Mesodermal cell (in vitro differentiated cells): Measurements from ENCODE around the gene CFAP410.
"Not testable (repeated sequence)": the region's sequence is repeated elsewhere in the genome, so short reads cannot be mapped to it uniquely, and the experiment has no call there.

ENCODE experiments used
- H3K27ac ChIP-seq: 2 replicates; pipeline ENCODE4 v1.7.0; 2013; ENCODE audit warnings: mild to moderate bottlenecking, low read depth, low read length, moderate library complexity; ENCODE audit not compliant: severe bottlenecking
- H3K36me3 ChIP-seq: 2 replicates; pipeline ENCODE4 v1.7.1; 2013; ENCODE audit warnings: mild to moderate bottlenecking, low read length, moderate library complexity; ENCODE audit not compliant: control insufficient read depth, insufficient read depth
- H3K4me1 ChIP-seq: one replicate; pipeline ENCODE4 v1.7.1; 2013; ENCODE audit warnings: mild to moderate bottlenecking, low read length; ENCODE audit not compliant: insufficient read depth, control insufficient read depth, poor library complexity, severe bottlenecking
- H3K4me3 ChIP-seq: 2 replicates; pipeline ENCODE4 v1.7.0; 2013; ENCODE audit warnings: low read length, control low read depth, mild to moderate bottlenecking; ENCODE audit not compliant: insufficient read depth, poor library complexity, severe bottlenecking; ENCODE audit errors: extremely low read depth
- H3K9me3 ChIP-seq: 2 replicates; pipeline ENCODE4 v1.7.1; 2013; ENCODE audit warnings: mild to moderate bottlenecking, low read length, moderate library complexity; ENCODE audit not compliant: control insufficient read depth
- WGBS, 2 experiments: methylation state at CpG; one replicate each; pipeline ENCODE4 v1.1.5; 2013; ENCODE audit warnings: missing lambda C conversion rate in 2 of 2; ENCODE audit not compliant: insufficient coverage in 2 of 2; 5-methylcytosine and 5-hydroxymethylcytosine counted together

CFAP410 gene

DNA sequence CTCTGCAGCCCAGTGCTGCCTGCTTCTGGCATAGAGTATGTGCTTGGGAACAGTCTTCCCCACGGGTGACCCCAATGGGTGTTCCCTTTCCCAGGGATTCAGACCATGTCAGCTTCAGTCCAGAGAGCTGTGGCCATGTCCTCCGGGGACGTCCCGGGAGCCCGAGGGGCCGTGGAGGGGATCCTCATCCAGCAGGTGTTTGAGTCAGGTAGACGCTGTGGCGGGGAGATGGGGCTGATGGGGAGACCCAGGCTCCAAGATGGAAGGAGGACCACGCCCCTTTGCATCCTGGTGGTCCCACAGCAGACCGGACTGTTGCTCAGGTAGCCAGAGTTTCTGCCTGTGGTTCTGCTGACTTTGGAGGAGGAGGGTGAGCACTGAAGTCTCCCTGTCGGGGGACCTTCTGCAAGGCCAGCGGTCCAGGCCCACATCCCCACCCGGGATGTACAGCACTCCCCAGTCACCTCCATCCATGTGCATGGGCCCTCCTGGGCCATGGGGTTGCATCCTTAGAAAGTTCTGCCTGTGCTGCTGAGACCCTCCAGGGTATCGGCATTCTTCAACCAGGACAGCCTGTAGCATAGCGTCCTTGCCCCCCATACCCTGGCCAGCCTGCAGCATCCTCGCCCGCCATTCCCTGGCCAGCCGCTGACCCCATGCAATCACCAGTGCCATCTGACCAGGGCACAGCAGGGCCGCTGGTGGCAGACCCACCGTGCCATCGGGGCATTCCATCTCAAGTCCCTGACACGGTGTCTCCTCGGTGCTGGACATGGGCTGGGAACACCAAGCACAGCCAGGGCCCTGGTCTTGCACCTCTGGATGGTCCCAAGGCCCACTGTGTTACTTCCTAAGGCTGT, 50.7 kb downstream of the CFAP410 start:
- 90 to 92% methylated on average over 21 to 22 of the region's 23 CpGs for WGBS, 2 experiments
- Histone ChIP-seq H3K9me3 (no peaks in the 10 kb centered on the region), H3K36me3 (no peaks in the 10 kb centered on the region), H3K4me3 (no peak overlapping the region), H3K4me1 (peaks cover 12% of the 10 kb centered on the region), H3K27ac (no peak overlapping the region)

DNA sequence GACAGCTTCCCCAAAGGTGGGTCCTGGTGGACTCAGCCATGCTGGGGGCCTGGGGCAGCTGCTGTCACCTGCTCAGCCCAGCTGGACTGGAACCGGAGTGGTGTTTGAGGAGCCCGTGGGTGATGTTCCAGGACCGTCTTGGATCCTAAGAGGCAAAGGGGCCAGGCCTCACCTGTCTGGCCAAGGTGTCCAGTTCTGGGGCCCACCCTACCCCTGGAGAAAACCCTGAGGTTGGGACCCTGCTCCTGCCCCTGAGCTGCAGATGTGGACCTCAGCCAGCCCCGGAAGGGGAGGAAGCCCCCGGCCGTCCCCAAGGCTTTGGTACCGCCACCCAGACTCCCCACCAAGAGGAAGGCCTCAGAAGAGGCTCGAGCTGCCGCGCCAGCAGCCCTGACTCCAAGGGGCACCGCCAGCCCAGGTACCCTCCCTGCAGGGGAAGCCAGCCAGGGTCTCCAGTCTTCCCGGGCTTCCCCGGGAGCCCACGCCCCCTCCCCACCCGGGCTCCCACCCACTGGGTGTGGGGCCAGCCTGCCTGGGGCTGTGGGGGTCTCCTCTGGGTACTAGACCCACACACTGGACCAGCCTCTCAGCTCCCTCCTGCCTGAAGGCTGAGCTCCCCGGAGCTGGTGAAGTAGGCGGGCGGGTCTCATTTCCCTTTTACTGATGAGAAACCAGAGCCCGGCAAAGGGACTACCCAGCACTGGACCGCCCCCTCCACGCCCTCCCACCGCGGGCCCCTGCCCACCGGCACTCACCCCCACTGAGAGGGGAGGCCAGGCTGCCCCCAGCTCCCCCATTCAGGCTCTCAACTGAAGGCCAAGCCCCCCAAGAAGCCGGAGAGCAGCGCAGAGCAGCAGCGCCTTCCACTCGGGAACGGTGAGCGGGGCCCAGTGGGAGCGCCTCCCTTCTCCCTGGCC, 52.2 kb downstream of the CFAP410 start:
- 74 to 78% methylated on average over 18 to 27 of the region's 31 CpGs for WGBS, 2 experiments
- no peaks in the 10 kb centered on the region for H3K36me3 ChIP-seq
- no peaks in the 10 kb centered on the region for H3K9me3 ChIP-seq
- peaks cover 12% of the 10 kb centered on the region for H3K4me1 ChIP-seq
- no peak overlapping the region for H3K4me3 ChIP-seq
- no peak overlapping the region for H3K27ac ChIP-seq

DNA sequence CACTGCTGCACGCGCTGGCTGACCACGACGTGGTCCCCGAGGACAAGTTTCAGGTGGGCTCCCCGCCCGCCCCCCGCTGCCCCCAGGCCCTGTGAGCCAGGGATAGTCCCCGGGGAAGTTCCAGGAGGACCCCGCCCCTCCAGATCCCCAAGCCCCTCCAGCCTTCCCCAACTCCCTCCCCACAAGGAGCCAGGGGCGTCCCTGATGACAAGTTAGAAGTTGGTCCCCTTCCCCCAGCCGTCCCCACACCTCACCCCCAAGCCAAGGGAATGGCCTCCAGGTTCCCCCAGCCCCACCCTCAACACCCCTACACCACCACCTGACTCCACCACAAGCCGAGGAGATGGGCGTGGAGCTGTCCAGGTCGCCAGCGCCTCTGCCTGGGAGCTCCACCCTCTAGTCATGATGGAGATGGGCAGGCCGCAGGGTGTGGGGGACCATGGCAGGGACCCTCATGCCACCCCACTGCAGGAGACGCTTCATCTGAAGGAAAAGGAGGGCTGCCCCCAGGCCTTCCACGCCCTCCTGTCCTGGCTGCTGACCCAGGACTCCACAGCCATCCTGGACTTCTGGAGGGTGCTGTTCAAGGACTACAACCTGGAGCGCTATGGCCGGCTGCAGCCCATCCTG, 53.0 kb downstream of the CFAP410 start:
- Histone ChIP-seq H3K27ac (no peak overlapping the region), H3K9me3 (no peaks in the 10 kb centered on the region), H3K36me3 (no peaks in the 10 kb centered on the region), H3K4me1 (peaks cover 12% of the 10 kb centered on the region), H3K4me3 (no peak overlapping the region)
- WGBS, 2 experiments, result 70 to 75% methylated on average over 12 to 14 of the region's 21 CpGs

DNA sequence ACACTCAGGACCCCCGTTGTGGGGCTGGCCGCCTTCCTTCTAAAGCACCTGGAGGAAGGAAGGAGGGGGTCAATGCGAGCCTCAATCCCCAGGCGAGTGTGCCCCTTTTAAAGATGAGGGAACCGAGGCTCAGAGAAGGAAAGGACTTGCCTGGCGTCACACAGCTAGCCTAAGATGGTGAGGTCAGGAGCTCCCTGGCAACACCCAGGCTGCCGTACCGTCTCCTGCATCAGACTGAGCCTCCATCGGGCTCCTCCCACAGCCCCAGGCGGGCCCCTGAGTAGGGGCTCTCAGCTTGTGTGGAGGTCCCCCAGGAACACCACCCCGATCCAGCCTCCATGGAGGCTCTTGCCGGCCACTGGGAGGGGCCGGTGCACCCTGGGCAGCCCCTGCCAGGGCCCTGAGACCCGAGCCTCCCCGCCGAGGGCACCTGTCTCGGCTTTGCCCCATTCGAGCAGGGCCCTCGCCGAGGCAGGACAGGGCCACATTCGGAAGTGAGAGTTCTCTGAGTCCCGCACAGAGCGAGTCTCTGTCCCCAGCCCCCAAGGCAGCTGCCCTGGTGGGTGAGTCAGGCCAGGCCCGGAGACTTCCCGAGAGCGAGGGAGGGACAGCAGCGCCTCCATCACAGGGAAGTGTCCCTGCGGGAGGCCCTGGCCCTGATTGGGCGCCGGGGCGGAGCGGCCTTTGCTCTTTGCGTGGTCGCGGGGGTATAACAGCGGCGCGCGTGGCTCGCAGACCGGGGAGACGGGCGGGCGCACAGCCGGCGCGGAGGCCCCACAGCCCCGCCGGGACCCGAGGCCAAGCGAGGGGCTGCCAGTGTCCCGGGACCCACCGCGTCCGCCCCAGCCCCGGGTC, 53.8 kb downstream of the CFAP410 start, which contains the start of gene AIRE:
TSS of gene AIRE (plus strand) at position 739 of the 855 bp plus-strand sequence. CDS start 131 bp downstream, outside the sequence.
- Histone ChIP-seq H3K36me3 (no peaks in the 10 kb centered on the region), H3K27ac (no peak within 1 kb of the TSS), H3K4me1 (peaks cover 12% of the 10 kb centered on the region), H3K9me3 (no peaks in the 10 kb centered on the region), H3K4me3 (peak within 1 kb of the TSS; percentile 14)
- 31 to 35% methylated on average over 50 to 56 of the region's 56 CpGs for WGBS, 2 experiments

DNA sequence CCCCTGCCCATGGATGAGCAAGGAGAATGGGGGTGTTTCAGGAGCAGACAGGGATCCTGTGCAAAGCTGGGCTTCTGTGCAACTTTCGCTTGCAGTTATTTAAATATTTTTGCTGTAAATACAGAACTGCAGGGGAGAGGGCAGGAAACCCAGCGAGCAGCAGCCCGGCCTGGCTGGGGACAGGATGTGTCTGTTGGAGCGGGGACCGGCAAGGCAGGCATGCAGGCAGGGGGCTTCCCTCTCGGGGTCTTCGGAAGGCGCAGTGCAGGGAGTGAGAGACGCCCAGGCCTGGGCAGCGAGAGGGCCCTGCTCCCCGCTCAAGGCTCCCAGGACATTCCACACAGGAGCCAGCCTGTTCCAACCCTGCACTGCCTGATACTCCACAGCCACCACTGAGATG, 55.2 kb downstream of the CFAP410 start:
- no peak overlapping the region for H3K4me3 ChIP-seq
- no peaks in the 10 kb centered on the region for H3K9me3 ChIP-seq
- H3K27ac ChIP-seq, result no peak overlapping the region
- WGBS, 2 experiments, result 76 to 78% methylated on average over 8 to 11 of the region's 11 CpGs
- H3K4me1 ChIP-seq, result peaks cover 12% of the 10 kb centered on the region
- no peaks in the 10 kb centered on the region for H3K36me3 ChIP-seq

DNA sequence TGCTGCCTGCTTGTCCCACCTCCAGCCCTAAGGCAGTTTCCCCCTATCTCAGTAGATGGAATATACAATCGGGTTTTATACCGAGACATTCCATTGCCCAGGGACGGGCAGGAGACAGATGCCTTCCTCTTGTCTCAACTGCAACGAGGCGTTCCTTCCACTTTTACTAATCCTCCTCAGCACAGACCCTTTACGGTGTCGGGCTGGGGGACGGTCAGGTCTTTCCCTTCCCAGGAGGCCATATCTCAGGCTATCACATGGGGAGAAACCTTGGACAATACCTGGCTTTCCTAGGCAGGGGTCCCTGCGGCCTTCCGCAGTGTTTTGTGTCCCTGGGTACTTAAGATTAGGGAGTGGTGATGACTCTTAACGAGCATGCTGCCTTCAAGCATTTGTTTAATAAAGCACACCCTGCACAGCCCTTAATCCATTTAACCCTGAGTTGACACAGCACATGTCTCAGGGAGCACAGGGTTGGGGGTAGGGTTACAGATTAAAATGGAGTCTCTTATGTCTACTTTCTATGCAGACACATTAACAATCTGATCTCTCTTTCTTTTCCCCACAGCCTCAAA, 55.9 kb downstream of the CFAP410 start:
- not testable (repeated sequence) for H3K9me3 ChIP-seq, H3K4me3 ChIP-seq, H3K27ac ChIP-seq, H3K36me3 ChIP-seq
- 29 to 30% methylated on average over 8 of the region's 11 CpGs for WGBS, 2 experiments
- H3K4me1 ChIP-seq, result peaks cover 12% of the 10 kb centered on the region

DNA sequence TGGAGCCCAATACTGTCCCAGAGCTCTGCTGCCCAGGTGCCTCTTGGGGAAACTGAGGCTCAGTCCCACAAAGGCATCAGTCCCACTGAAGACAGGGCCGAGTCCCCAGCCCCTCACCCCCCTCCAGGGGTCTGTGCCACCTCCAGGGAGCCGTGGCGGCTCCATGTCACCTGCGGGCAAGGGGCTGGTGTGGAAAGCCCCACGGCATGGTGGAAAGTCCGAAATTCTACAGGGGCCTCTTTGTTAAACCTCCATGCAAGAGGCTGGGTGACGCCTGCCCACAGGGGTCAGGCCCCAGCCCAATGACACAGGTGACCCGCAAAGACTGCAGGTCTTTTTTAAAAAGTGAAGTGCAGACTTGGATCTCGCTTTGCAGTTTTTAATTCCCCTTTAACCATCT, 56.8 kb downstream of the CFAP410 start:
- Histone ChIP-seq H3K4me3 (no peak overlapping the region), H3K9me3 (no peaks in the 10 kb centered on the region), H3K4me1 (peaks cover 12% of the 10 kb centered on the region), H3K36me3 (no peaks in the 10 kb centered on the region), H3K27ac (no peak overlapping the region)
- WGBS, 2 experiments, result 85 to 92% methylated on average over 7 to 9 of the region's 9 CpGs

DNA sequence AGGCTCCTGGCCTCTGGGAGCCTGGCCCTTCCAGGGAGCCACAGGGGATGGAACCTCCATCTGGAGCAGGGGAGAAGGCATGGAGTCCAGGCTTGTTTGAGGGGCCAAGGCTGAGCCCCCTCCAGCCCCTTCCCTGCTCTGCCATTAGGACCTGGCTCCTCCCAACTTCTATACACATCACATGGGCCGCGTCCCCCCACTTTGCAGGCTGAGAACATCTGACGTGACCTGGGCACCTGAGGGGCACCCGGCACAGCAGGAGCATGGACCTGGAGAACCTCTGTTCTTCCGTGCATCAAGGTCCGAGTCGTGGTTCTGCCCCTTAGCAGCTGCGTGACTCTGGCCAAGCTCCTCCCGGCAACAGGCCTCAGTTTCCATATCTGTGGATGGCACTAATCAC, 57.4 kb downstream of the CFAP410 start:
- 94 to 95% methylated on average over 7 to 9 of the region's 9 CpGs for WGBS, 2 experiments
- Histone ChIP-seq H3K36me3 (no peaks in the 10 kb centered on the region), H3K4me1 (peaks cover 12% of the 10 kb centered on the region), H3K4me3 (no peak overlapping the region), H3K27ac (no peak overlapping the region), H3K9me3 (no peaks in the 10 kb centered on the region)

DNA sequence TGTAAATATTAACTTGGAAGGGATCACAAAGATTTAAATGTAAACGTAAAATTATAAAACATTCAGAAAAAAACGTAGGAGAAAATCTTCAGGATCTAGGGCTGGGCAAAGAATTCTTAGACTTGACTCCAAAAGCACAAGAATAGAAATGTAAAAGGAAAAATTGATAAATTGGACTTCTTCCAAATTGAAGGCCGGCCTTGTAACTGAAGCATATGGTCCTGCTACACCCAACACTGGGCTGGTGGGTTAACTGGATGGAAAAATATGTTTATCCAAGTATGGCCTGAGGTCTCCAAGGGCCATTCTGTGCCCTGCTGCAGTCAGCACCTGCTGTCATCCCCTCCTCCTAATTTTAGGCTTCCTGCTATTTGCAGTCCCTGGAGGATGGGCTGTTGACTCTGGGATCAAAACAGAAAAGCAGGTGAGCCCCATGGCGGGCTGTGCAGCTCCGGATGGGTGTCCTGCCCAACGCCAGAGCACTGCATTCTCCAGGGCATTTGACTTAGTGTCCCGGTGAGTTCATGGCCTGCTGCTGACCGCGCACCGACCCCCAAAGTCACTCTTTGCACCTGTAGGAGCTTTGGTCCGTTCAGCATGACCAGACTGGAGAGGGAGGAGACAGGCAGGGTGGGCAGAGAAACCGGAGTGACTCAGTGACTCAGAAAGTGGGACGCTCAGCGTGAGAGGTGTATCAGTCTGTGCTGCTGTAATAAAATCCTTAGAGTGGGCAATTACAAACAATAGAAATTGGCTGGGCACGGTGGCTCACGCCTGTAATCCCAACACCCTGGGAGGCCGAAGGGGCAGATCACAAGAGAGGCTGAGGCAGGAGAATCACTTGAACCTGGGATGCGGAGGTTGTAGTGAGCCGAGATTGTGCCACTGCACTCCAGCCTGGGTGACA, 59.6 kb downstream of the CFAP410 start:
- no peaks in the 10 kb centered on the region for H3K9me3 ChIP-seq
- no peak overlapping the region for H3K27ac ChIP-seq
- H3K36me3 ChIP-seq, result no peaks in the 10 kb centered on the region
- H3K4me3 ChIP-seq, result no peak overlapping the region
- whole genome bisulfite sequencing, 2 experiments, result 84 to 88% methylated on average over 17 to 18 of the region's 19 CpGs
- H3K4me1 ChIP-seq, result peaks cover 7% of the 10 kb centered on the region
